Activated CD8-positive, alpha-beta memory T cell treated with anti-CD3 and anti-CD28 coated beads, Interleukin-2, amount 50 U/mL, for 24 hours (primary cell): Measurements from ENCODE around the gene MIAT.
"Not testable (repeated sequence)": the region's sequence is repeated elsewhere in the genome, so short reads cannot be mapped to it uniquely, and the experiment has no call there.

ENCODE experiments used
- DNase-seq: peaks from one replicate; pipeline ENCODE4 v3.0.0-alpha.2; 2020; ENCODE audit errors: extremely low read depth

MIAT gene

GRCh38 chr22:26656891-26657851 is at the start of gene MIAT:
Gene MIAT (plus strand): TSS chr22:26657588.
- no peak for DNase-seq

DNA sequence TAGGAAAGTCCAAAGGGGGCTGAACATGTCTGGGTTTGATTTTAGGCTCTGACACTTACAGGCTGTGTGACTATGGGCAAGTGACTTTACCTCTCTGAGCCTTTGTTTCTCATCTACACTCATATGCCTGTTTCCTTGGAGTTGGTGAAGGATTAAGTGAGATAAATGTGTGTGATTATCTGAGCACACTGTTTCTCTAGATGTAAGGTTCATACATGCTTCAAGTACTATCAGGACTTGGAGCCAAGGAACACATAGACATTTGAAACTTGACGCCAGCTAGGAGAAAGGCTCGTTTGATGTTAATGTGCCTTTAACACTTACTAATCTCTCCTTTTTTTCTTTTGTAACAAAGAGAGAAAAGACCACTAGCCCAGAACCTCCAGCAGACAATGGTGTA is 49.3 kb upstream of the MIAT start:
- DNase-seq = no peak

GRCh38 chr22:26609287-26609686 is 48.1 kb upstream of the MIAT start:
- no peak for DNase-seq

- peak; percentile 13 for DNase-seq
Observed at GRCh38 chr22:26610072-26610958, 47.1 kb upstream of the MIAT start.

- no peak for DNase-seq
Observed at GRCh38 chr22:26610996-26611395, 46.4 kb upstream of the MIAT start.

DNA sequence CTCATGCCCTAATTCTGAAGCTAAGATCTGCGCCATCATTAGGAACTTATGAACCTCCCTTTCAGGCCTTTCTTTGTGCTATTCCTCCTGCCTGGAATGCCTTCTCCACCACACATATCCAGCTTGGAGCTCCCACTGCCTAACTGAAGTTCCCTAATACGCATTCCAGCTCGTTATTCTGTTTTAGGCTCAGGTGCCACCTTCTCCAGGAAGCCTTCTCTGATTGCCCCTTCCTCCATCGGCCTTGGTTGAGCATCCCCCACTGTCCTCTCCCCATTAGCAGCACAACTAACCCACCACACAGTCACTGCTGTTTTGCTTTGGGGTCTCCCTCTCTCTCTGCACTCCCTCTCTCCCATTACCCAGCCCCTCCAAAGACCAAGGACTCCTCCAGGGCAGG is 44.7 kb upstream of the MIAT start:
- no peak for DNase-seq

- not testable (repeated sequence) for DNase-seq
Observed at GRCh38 chr22:26613753-26614152, 43.6 kb upstream of the MIAT start.

- no peak for DNase-seq
Observed at GRCh38 chr22:26614322-26614721, 43.1 kb upstream of the MIAT start.

- DNase-seq = no peak
Observed at GRCh38 chr22:26615149-26615548, 42.2 kb upstream of the MIAT start.

DNA sequence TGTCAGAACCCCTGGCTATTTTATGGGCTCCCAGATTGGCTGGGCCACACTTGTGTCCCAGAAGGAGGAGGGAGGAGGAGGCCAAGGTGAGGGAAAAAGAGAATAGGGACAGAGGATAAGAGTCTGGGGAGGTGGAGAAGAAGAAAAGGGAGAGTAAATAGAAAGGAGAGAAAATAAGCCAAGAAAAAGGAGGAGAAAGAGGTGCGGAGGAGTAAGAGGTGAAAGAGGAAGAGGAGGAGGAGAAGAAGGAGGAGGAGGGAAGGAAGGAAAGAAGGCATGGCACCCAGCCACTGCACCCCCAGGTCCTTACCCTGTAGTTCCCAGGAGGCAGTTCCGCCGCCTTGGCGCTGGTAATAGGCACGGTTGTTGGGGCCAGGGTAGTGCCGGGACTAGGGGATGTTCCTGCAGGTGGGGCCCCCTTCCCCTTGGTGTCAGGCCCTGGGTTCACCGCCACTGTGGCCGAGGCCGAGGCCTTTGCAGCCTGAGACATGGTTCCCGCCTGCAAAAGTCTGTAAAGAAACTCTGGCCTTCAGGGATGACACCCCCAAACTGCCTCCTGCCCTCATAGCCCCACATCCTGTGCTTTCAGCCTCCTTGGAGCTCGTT is 41.5 kb upstream of the MIAT start:
- no peak for DNase-seq

- DNase-seq = no peak
Observed at GRCh38 chr22:26616650-26617049, 40.7 kb upstream of the MIAT start.

DNA sequence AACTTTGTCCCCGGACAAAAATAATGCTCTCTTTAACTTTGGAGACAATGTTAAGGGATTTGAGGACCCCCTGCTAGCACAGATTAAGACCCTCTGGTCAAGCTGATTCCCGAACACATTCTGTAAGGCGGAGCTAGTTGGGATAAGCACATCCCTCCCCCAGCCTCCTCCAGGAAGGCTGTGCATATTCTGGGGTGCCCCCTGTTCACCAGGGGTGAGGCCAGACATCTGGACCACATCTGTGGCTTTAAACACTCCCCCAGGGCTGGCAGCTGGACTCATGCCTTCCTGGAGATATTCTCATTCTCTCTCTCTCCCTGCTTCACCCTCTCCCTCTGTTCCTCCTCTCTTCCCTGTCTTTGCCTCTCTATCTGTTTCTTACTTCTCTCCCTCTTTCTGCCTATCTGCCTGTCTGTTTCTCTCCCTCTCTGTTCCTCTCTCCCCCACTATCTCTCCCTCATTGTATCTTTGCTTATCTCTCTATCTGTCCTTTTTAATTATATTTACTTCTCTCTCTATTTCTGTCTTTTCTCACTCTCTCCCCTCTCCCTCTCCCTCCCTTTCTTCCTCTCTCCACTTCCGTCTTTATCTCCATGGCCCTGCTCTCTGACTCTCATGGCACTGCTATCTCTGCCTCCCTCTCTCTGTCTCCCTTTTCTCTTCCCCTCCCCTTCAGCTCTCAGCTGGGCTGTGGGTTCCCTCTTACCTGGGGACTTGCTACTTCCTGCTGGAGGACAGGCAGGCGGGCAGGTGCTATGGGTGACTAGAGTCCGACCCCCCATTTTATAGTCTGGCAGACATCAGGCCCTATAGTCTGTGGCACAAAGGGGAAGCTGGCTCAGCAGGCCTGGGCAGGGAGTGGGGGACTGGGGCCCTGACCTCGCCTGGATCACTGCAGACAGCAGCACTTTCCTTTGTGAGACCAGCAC is 39.9 kb upstream of the MIAT start, which contains the start of gene CRYBB1:
CRYBB1 (minus strand) TSS at position 757 of the 929 bp plus-strand sequence. CDS start 1,708 bp downstream, outside the sequence.
- no peak for DNase-seq

GRCh38 chr22:26618455-26618854 is 38.9 kb upstream of the MIAT start:
- DNase-seq = no peak

- DNase-seq = no peak
Observed at GRCh38 chr22:26619510-26619909, 37.9 kb upstream of the MIAT start.

GRCh38 chr22:26620197-26620596 is 37.2 kb upstream of the MIAT start:
- no peak for DNase-seq

DNA sequence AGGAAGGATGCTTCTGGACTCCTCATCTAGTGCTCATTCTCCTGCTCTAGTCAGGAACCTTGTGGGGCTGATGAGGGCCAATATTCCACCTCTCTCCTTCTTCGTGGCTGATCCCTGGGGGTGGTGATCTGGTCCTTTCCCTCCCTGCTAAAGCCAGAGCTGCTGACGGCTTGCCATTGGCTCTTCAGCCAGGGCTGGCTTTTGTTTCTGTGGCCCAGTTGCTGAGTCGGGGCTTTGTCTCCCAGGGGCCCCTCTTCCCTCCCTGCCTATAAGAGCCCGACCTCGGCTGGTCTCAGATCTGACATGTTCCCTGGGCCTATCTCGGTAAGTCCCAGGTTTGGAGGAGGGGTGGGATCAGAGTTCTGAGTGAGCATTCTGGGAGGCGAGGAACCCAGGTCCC is 35.7 kb upstream of the MIAT start, which contains the start of gene CRYBA4:
CRYBA4 (plus strand) TSS at position 301 of the 400 bp plus-strand sequence. CDS start 634 bp downstream, outside the sequence.
- no peak for DNase-seq

GRCh38 chr22:26623984-26624383 is 33.4 kb upstream of the MIAT start:
- DNase-seq = no peak

DNA sequence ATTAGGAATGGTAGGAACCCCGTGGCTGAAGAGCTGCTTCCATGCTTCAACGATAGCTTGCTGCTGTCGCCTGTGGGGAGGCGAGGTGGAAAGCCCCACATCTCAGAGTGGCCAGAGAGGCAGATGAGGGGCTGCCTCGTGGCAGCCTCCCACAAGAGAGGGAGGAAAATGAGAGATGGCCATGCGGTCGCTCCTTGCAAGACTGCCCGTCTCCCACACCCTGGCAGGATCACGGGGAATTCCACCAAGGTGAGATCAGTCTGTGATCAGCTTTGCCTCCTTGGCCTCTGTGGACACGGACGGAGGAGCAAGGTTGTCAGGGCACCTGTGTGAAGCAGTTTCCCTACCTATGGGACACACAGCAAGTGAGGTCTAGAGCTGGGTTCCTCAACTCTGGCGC is 32.6 kb upstream of the MIAT start:
- DNase-seq = no peak

GRCh38 chr22:26629988-26630761 is 27.2 kb upstream of the MIAT start:
- no peak for DNase-seq

GRCh38 chr22:26631282-26631681 is 26.1 kb upstream of the MIAT start:
- DNase-seq = no peak
